Activated CD4-positive, alpha-beta memory T cell treated with anti-CD3 and anti-CD28 coated beads, Interleukin-2, amount 10 ng/mL, durations not matched to agents 7 days and 5 days (primary cell): ENCODE measurements around the gene ENOX2. TPM values are rescaled to one million over a fixed set of nuclear protein-coding genes. Genes with fewer than 3 reads are reported as not detected.
A peak's percentile ranks its signal among the peaks of the same experiment; 100 is the strongest.

Source experiments
- CTCF ChIA-PET: fragments of 350-600 bp; sonication (Branson Sonifier 250); formaldehyde crosslinking; loops from one replicate; lab custom pipeline; 2021; ENCODE audit warnings: antibody characterized with exemption, inconsistent platforms; lab: Charles Lee
- POLR2A ChIA-PET: fragments of 350-600 bp; sonication (Branson Sonifier 250); formaldehyde crosslinking; loops from one replicate; lab custom pipeline; 2021; ENCODE audit warnings: antibody characterized with exemption; lab: Charles Lee
- DNase-seq: peaks from one replicate; pipeline ENCODE4 v3.0.0-alpha.2; 2020
- H3K27ac Mint-ChIP-seq: one replicate; pipeline ENCODE4 v1.8.0; 2021; ENCODE audit warnings: mild to moderate bottlenecking, mixed read lengths
- H3K27me3 Mint-ChIP-seq: one replicate; pipeline ENCODE4 v1.8.0; 2021; ENCODE audit warnings: mixed read lengths
- H3K36me3 Mint-ChIP-seq: one replicate; pipeline ENCODE4 v1.8.0; 2021; ENCODE audit warnings: low read depth, mixed read lengths
- H3K4me1 Mint-ChIP-seq: one replicate; pipeline ENCODE4 v1.8.0; 2021; ENCODE audit warnings: mixed read lengths
- H3K4me3 Mint-ChIP-seq: one replicate; pipeline ENCODE4 v1.8.0; 2021; ENCODE audit warnings: mild to moderate bottlenecking, mixed read lengths
- H3K9me3 Mint-ChIP-seq: one replicate; pipeline ENCODE4 v1.8.0; 2021; ENCODE audit warnings: mixed read lengths
- total RNA-seq, 2 experiments: library from RNA; stranded (reverse); gene quantifications; one replicate each; pipeline ENCODE4 v1.2.3, GENCODE V29; 2021

Gene ENOX2
- total RNA-seq, 2 experiments from 2014 or later: 10.3 to 13.4 TPM

DNA sequence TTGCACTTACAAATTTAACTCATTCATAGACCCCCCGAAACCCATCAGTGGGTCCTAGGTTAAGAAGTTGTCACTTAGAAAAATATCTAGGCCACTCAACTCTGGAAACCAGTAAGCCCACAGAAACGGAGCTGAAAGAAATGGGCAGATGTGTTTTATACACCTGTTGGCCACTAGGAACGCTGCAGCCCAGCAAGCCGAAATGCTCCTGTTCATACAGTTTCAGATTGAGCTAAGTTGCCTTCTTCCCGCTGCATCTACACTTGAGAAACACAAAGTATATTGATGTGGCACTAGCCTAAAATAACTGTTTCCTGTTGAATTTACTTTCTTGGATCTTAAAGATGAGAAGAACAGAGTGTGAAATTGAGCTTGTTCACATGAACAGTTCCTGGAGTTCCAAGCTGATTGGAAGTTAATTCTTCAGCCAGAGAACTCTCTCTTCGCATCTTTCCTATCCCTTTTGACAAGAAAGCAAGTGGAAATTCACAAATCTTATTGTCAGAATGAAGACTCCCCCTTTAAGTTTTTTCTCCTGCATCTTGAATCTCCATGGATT lies 327.1 kb downstream of the ENOX2 start:
- ChIA-PET CTCF (interaction anchor here (0.8 to 1.9 kb wide), 6 partner anchors 9 to 345 kb away, joined by 3 to 11 read pairs (median 4); no protein-coding TSS in a partner anchor), POLR2A (no interaction called here)
- H3K36me3 Mint-ChIP-seq: no peaks in the 10 kb centered on the region
- no peak overlapping the region for H3K4me3 Mint-ChIP-seq
- no peaks in the 10 kb centered on the region for H3K4me1 Mint-ChIP-seq
- no peak overlapping the region for H3K27ac Mint-ChIP-seq
- no peaks in the 10 kb centered on the region for H3K9me3 Mint-ChIP-seq
- peak; percentile 18 for DNase-seq
- H3K27me3 Mint-ChIP-seq: peaks cover 3% of the 10 kb centered on the region

Other genes starting within 250 kb of the ENOX2 start
- not detected for gene ARHGAP36, start 155.1 kb upstream of the ENOX2 start, total RNA-seq